ENCODE results near the gene BPTF. TPM values are rescaled to one million over a fixed set of nuclear protein-coding genes. Genes with fewer than 3 reads are reported as not detected.
"Not testable (repeated sequence)": the region's sequence is repeated elsewhere in the genome, so short reads cannot be mapped to it uniquely, and the experiment has no call there.

Gene BPTF
- total RNA-seq, 2 experiments from 2014 or later, result 98.1 to 114 TPM

- peak overlapping the region; percentile 81 for H3K4me3 Mint-ChIP-seq
- H3K27me3 Mint-ChIP-seq, result peaks cover 6% of the 10 kb centered on the region
- DNase-seq, result peak; percentile 95
- peaks cover 14% of the 10 kb centered on the region for H3K4me1 Mint-ChIP-seq
- peaks cover 2% of the 10 kb centered on the region for H3K36me3 Mint-ChIP-seq (ENCODE audit: low read depth)
- ChIA-PET CTCF (interaction anchor here (0.5 to 1.8 kb wide), 11 partner anchors 9 to 536 kb away, joined by 3 to 18 read pairs (median 3); partner anchors contain the start of gene KPNA2), POLR2A (interaction anchor here (0.7 to 1.1 kb wide), 3 partner anchors 9 to 159 kb away, joined by 3 to 5 read pairs (median 3); partner anchors contain the start of gene KPNA2)
- peak overlapping the region; percentile 94 for H3K27ac Mint-ChIP-seq
- H3K9me3 Mint-ChIP-seq, result peaks cover 2% of the 10 kb centered on the region
Measured at GRCh38 chr17:68019675-68020408, 194.5 kb downstream of the BPTF start.

GRCh38 chr17:68020409-68020756 lies 195.1 kb downstream of the BPTF start:
- H3K4me3 Mint-ChIP-seq, result peak overlapping the region; percentile 81
- peaks cover 14% of the 10 kb centered on the region for H3K4me1 Mint-ChIP-seq
- POLR2A ChIA-PET, result interaction anchor here (0.7 kb wide), 1 partner anchor 8 kb away, joined by 3 read pairs; no protein-coding TSS in a partner anchor
- no peak for DNase-seq
- peaks cover 2% of the 10 kb centered on the region for H3K36me3 Mint-ChIP-seq (ENCODE audit: low read depth)
- peaks cover 4% of the 10 kb centered on the region for H3K27me3 Mint-ChIP-seq
- peaks cover 2% of the 10 kb centered on the region for H3K9me3 Mint-ChIP-seq
- CTCF ChIA-PET, result interaction anchor here (0.5 to 1.8 kb wide), 7 partner anchors 9 to 408 kb away, joined by 3 to 18 read pairs (median 3); partner anchors contain the start of gene KPNA2
- peak overlapping the region; percentile 94 for H3K27ac Mint-ChIP-seq

- H3K9me3 Mint-ChIP-seq; H3K27me3 Mint-ChIP-seq; DNase-seq; POLR2A ChIA-PET; H3K36me3 Mint-ChIP-seq (ENCODE audit: low read depth): not testable (repeated sequence)
- CTCF ChIA-PET, result interaction anchor here (0.6 to 1.8 kb wide), 3 partner anchors 12 to 26 kb away, joined by 3 to 18 read pairs (median 3); no protein-coding TSS in a partner anchor
- peak overlapping the region; percentile 81 for H3K4me3 Mint-ChIP-seq
- peaks cover 14% of the 10 kb centered on the region for H3K4me1 Mint-ChIP-seq
- peak overlapping the region; percentile 94 for H3K27ac Mint-ChIP-seq
Measured at GRCh38 chr17:68020791-68021190, 195.5 kb downstream of the BPTF start.

- Mint-ChIP-seq H3K36me3 (ENCODE audit: low read depth) (peaks cover 2% of the 10 kb centered on the region), H3K9me3 (peaks cover 2% of the 10 kb centered on the region), H3K27me3 (peaks cover 3% of the 10 kb centered on the region), H3K4me1 (peaks cover 14% of the 10 kb centered on the region), H3K4me3 (no peak overlapping the region), H3K27ac (no peak overlapping the region)
- no peak for DNase-seq
- POLR2A ChIA-PET, result no interaction called here
- CTCF ChIA-PET, result interaction anchor here (1.6 kb wide), 1 partner anchor 15 kb away, joined by 4 read pairs; no protein-coding TSS in a partner anchor
Measured at GRCh38 chr17:68021963-68022362, 196.7 kb downstream of the BPTF start.

- CTCF ChIA-PET, result interaction anchor here (1.0 to 1.6 kb wide), 2 partner anchors 11 to 14 kb away, joined by 3 to 4 read pairs; no protein-coding TSS in a partner anchor
Measured at GRCh38 chr17:68022547-68022946, 197.2 kb downstream of the BPTF start.

GRCh38 chr17:68029512-68030215 lies 204.4 kb downstream of the BPTF start:
- ChIA-PET CTCF (interaction anchor here (0.7 to 1.3 kb wide), 3 partner anchors 10 to 332 kb away, joined by 3 to 6 read pairs (median 3); no protein-coding TSS in a partner anchor), POLR2A (no interaction called here)
- Mint-ChIP-seq H3K27ac (no peak overlapping the region), H3K9me3 (no peaks in the 10 kb centered on the region), H3K27me3 (peaks cover 3% of the 10 kb centered on the region), H3K4me1 (no peaks in the 10 kb centered on the region), H3K36me3 (ENCODE audit: low read depth) (no peaks in the 10 kb centered on the region), H3K4me3 (no peak overlapping the region)
- no peak for DNase-seq

More at GRCh38 chr17:68022547-68022946, 197.2 kb downstream of the BPTF start:
- H3K27ac Mint-ChIP-seq; H3K27me3 Mint-ChIP-seq; H3K36me3 Mint-ChIP-seq (ENCODE audit: low read depth); POLR2A ChIA-PET; DNase-seq; H3K4me3 Mint-ChIP-seq; H3K9me3 Mint-ChIP-seq: not testable (repeated sequence)
- peaks cover 14% of the 10 kb centered on the region for H3K4me1 Mint-ChIP-seq

Other genes starting within 250 kb of the BPTF start
- gene NOL11, start 107.6 kb upstream of the BPTF start, total RNA-seq, result 10 to 100 TPM; 59.4 to 73.6 TPM
- 1 to 10 TPM; 3.5 to 4.7 TPM for gene C17orf58, start 171.0 kb downstream of the BPTF start, total RNA-seq
- 100 to 1,000 TPM; 265 to 292 TPM for gene KPNA2, start 210.2 kb downstream of the BPTF start, total RNA-seq